ENCODE data around the gene ABHD1.
"Not testable (repeated sequence)": the region's sequence is repeated elsewhere in the genome, so short reads cannot be mapped to it uniquely, and the experiment has no call there.

ABHD1 gene

GRCh38 chr2:27096748-27097297 lies 26.8 kb upstream of the ABHD1 start:
- Histone ChIP-seq H3K4me1 (ENCODE audit: control insufficient read depth, insufficient read depth, low read length) (peaks cover 7% of the 10 kb centered on the region), H3K4me3 (ENCODE audit: low read depth, low read length) (no peak overlapping the region), H3K27me3 (ENCODE audit: control insufficient read depth, insufficient read depth, low read length) (no peaks in the 10 kb centered on the region), H3K27ac (ENCODE audit: low read depth, low read length) (no peak overlapping the region), H3K36me3 (ENCODE audit: control insufficient read depth, insufficient read depth, low read length) (no peaks in the 10 kb centered on the region), H3K9me3 (ENCODE audit: control insufficient read depth, insufficient read depth, low read depth, low read length) (no peaks in the 10 kb centered on the region), H3K9ac (ENCODE audit: low read length) (no peak overlapping the region)

GRCh38 chr2:27097341-27097740 lies 26.3 kb upstream of the ABHD1 start:
- peaks cover 7% of the 10 kb centered on the region for H3K4me1 ChIP-seq (ENCODE audit: control insufficient read depth, insufficient read depth, low read length)
- H3K27ac ChIP-seq (ENCODE audit: low read depth, low read length), result no peak overlapping the region
- H3K9me3 ChIP-seq (ENCODE audit: control insufficient read depth, insufficient read depth, low read depth, low read length), result no peaks in the 10 kb centered on the region
- no peak overlapping the region for H3K9ac ChIP-seq (ENCODE audit: low read length)
- H3K4me3 ChIP-seq (ENCODE audit: low read depth, low read length), result no peak overlapping the region
- H3K36me3 ChIP-seq (ENCODE audit: control insufficient read depth, insufficient read depth, low read length), result no peaks in the 10 kb centered on the region
- no peaks in the 10 kb centered on the region for H3K27me3 ChIP-seq (ENCODE audit: control insufficient read depth, insufficient read depth, low read length)

DNA sequence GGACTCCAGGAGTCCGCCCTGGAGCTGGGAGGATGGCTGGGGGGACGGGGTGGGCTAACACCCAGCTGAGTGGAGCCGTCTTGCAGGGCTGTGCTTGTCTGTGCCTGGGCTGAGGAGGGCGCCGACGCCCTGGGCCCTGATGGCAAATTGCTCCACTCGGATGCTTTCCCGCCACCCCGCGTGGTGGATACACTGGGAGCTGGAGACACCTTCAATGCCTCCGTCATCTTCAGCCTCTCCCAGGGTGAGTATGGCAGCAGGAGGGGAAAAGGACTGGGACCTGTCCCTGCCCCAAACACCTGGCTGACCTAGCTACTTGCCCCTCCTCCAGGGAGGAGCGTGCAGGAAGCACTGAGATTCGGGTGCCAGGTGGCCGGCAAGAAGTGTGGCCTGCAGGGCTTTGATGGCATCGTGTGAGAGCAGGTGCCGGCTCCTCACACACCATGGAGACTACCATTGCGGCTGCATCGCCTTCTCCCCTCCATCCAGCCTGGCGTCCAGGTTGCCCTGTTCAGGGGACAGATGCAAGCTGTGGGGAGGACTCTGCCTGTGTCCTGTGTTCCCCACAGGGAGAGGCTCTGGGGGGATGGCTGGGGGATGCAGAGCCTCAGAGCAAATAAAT lies 24.2 kb upstream of the ABHD1 start:
- H3K36me3 ChIP-seq (ENCODE audit: control insufficient read depth, insufficient read depth, low read length), result no peaks in the 10 kb centered on the region
- no peak overlapping the region for H3K9ac ChIP-seq (ENCODE audit: low read length)
- no peaks in the 10 kb centered on the region for H3K9me3 ChIP-seq (ENCODE audit: control insufficient read depth, insufficient read depth, low read depth, low read length)
- peaks cover 7% of the 10 kb centered on the region for H3K4me1 ChIP-seq (ENCODE audit: control insufficient read depth, insufficient read depth, low read length)
- no peaks in the 10 kb centered on the region for H3K27me3 ChIP-seq (ENCODE audit: control insufficient read depth, insufficient read depth, low read length)
- no peak overlapping the region for H3K4me3 ChIP-seq (ENCODE audit: low read depth, low read length)
- H3K27ac ChIP-seq (ENCODE audit: low read depth, low read length), result no peak overlapping the region

GRCh38 chr2:27100036-27100435 lies 23.6 kb upstream of the ABHD1 start:
- Histone ChIP-seq H3K27ac (ENCODE audit: low read depth, low read length) (no peak overlapping the region), H3K4me3 (ENCODE audit: low read depth, low read length) (no peak overlapping the region), H3K36me3 (ENCODE audit: control insufficient read depth, insufficient read depth, low read length) (no peaks in the 10 kb centered on the region), H3K27me3 (ENCODE audit: control insufficient read depth, insufficient read depth, low read length) (no peaks in the 10 kb centered on the region), H3K4me1 (ENCODE audit: control insufficient read depth, insufficient read depth, low read length) (peaks cover 7% of the 10 kb centered on the region), H3K9me3 (ENCODE audit: control insufficient read depth, insufficient read depth, low read depth, low read length) (no peaks in the 10 kb centered on the region), H3K9ac (ENCODE audit: low read length) (no peak overlapping the region)

- H3K27ac ChIP-seq (ENCODE audit: low read depth, low read length), result no peak overlapping the region
- no peaks in the 10 kb centered on the region for H3K9me3 ChIP-seq (ENCODE audit: control insufficient read depth, insufficient read depth, low read depth, low read length)
- no peak overlapping the region for H3K4me3 ChIP-seq (ENCODE audit: low read depth, low read length)
- no peak overlapping the region for H3K9ac ChIP-seq (ENCODE audit: low read length)
- no peaks in the 10 kb centered on the region for H3K27me3 ChIP-seq (ENCODE audit: control insufficient read depth, insufficient read depth, low read length)
- no peaks in the 10 kb centered on the region for H3K4me1 ChIP-seq (ENCODE audit: control insufficient read depth, insufficient read depth, low read length)
- H3K36me3 ChIP-seq (ENCODE audit: control insufficient read depth, insufficient read depth, low read length), result no peaks in the 10 kb centered on the region
Measured at GRCh38 chr2:27102329-27102728, 21.3 kb upstream of the ABHD1 start.

GRCh38 chr2:27105981-27106380 lies 17.6 kb upstream of the ABHD1 start:
- H3K9me3 ChIP-seq (ENCODE audit: control insufficient read depth, insufficient read depth, low read depth, low read length), result no peaks in the 10 kb centered on the region
- no peak overlapping the region for H3K4me3 ChIP-seq (ENCODE audit: low read depth, low read length)
- H3K27me3 ChIP-seq (ENCODE audit: control insufficient read depth, insufficient read depth, low read length), result no peaks in the 10 kb centered on the region
- no peak overlapping the region for H3K9ac ChIP-seq (ENCODE audit: low read length)
- no peak overlapping the region for H3K27ac ChIP-seq (ENCODE audit: low read depth, low read length)
- H3K4me1 ChIP-seq (ENCODE audit: control insufficient read depth, insufficient read depth, low read length), result no peaks in the 10 kb centered on the region
- H3K36me3 ChIP-seq (ENCODE audit: control insufficient read depth, insufficient read depth, low read length), result no peaks in the 10 kb centered on the region

GRCh38 chr2:27108221-27108620 lies 15.4 kb upstream of the ABHD1 start:
- Histone ChIP-seq H3K4me1 (ENCODE audit: control insufficient read depth, insufficient read depth, low read length) (no peaks in the 10 kb centered on the region), H3K27ac (ENCODE audit: low read depth, low read length) (no peak overlapping the region), H3K9ac (ENCODE audit: low read length) (no peak overlapping the region), H3K27me3 (ENCODE audit: control insufficient read depth, insufficient read depth, low read length) (no peaks in the 10 kb centered on the region), H3K4me3 (ENCODE audit: low read depth, low read length) (no peak overlapping the region), H3K36me3 (ENCODE audit: control insufficient read depth, insufficient read depth, low read length) (no peaks in the 10 kb centered on the region), H3K9me3 (ENCODE audit: control insufficient read depth, insufficient read depth, low read depth, low read length) (no peaks in the 10 kb centered on the region)

GRCh38 chr2:27109083-27109482 lies 14.5 kb upstream of the ABHD1 start:
- H3K4me3 ChIP-seq (ENCODE audit: low read depth, low read length), result no peak overlapping the region
- H3K27me3 ChIP-seq (ENCODE audit: control insufficient read depth, insufficient read depth, low read length), result no peaks in the 10 kb centered on the region
- H3K4me1 ChIP-seq (ENCODE audit: control insufficient read depth, insufficient read depth, low read length), result no peaks in the 10 kb centered on the region
- no peak overlapping the region for H3K9ac ChIP-seq (ENCODE audit: low read length)
- H3K27ac ChIP-seq (ENCODE audit: low read depth, low read length), result no peak overlapping the region
- no peaks in the 10 kb centered on the region for H3K36me3 ChIP-seq (ENCODE audit: control insufficient read depth, insufficient read depth, low read length)
- no peaks in the 10 kb centered on the region for H3K9me3 ChIP-seq (ENCODE audit: control insufficient read depth, insufficient read depth, low read depth, low read length)

DNA sequence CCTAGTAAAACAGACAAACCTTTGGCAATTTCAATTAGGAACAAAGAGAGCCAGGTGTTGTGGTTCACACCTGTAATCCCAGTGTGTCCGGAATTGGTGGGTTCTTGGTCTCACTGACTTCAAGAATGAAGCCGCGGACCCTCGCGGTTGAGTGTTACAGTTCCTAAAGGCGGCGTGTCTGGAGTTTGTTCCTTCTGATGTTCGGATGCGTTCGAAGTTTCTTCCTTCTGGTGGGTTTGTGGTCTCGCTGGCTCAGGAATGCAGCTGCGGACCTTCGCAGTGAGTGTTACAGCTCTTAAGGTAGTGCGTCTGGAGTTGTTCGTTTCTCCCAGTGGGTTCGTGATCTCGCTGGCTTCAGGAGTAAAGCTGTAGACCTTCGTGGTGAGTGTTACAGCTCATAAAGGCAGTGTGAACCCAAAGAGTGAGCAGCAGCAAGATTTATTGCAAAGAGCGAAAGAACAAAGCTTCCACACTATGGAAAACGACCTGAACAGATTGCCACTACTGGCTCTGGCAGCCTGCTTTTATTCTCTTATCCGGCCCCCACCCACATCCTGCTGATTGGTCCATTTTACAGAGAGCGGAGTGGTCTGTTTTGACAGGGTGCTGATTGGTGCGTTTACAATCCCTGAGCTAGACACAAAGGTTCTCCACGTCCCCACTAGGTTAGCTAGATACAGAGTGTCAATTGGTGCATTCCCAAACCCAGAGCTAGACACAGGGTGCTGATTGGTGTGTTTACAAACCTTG lies 12.8 kb upstream of the ABHD1 start:
- H3K9ac ChIP-seq (ENCODE audit: low read length); H3K27me3 ChIP-seq (ENCODE audit: control insufficient read depth, insufficient read depth, low read length); H3K4me3 ChIP-seq (ENCODE audit: low read depth, low read length); H3K36me3 ChIP-seq (ENCODE audit: control insufficient read depth, insufficient read depth, low read length); H3K27ac ChIP-seq (ENCODE audit: low read depth, low read length); H3K4me1 ChIP-seq (ENCODE audit: control insufficient read depth, insufficient read depth, low read length); H3K9me3 ChIP-seq (ENCODE audit: control insufficient read depth, insufficient read depth, low read depth, low read length): not testable (repeated sequence)

DNA sequence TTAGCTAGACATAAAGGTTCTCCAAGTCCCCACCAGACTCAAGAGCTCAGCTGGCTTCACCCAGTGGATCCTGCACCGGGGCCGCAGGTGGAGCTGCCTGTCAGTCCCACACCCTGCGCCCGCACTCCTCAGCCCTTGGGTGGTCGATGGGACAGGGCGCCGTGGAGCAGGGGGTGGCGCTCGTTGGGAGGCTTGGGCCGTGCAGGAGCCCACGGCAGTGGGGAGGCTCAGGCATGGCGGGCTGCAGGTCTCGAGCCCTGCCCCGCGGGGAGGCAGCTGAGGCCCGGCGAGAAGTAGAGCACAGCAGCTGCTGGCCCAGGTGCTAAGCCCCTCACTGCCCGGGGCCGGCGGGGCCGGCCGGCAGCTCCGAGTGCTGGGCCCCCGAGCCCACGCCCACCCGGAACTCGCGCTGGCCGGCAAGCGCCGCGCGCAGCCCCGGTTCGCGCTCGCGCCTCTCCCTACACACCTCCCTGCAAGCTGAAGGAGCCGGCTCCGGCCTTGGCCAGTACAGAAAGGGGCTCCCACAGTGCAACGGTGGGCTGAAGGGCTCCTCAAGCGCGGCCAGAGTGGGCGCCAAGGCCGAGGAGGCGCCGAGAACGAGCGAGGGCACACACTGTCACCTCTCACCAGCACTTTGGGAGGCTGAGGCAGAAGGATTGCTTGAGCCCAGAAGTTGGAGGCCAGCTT lies 12.1 kb upstream of the ABHD1 start:
- H3K27ac ChIP-seq (ENCODE audit: low read depth, low read length); H3K36me3 ChIP-seq (ENCODE audit: control insufficient read depth, insufficient read depth, low read length); H3K4me3 ChIP-seq (ENCODE audit: low read depth, low read length); H3K27me3 ChIP-seq (ENCODE audit: control insufficient read depth, insufficient read depth, low read length); H3K9me3 ChIP-seq (ENCODE audit: control insufficient read depth, insufficient read depth, low read depth, low read length); H3K9ac ChIP-seq (ENCODE audit: low read length); H3K4me1 ChIP-seq (ENCODE audit: control insufficient read depth, insufficient read depth, low read length): not testable (repeated sequence)

- Histone ChIP-seq H3K27me3 (ENCODE audit: control insufficient read depth, insufficient read depth, low read length) (peaks cover 38% of the 10 kb centered on the region), H3K4me3 (ENCODE audit: low read depth, low read length) (no peak overlapping the region), H3K4me1 (ENCODE audit: control insufficient read depth, insufficient read depth, low read length) (peaks cover 8% of the 10 kb centered on the region), H3K9ac (ENCODE audit: low read length) (no peak overlapping the region), H3K9me3 (ENCODE audit: control insufficient read depth, insufficient read depth, low read depth, low read length) (no peaks in the 10 kb centered on the region), H3K27ac (ENCODE audit: low read depth, low read length) (no peak overlapping the region), H3K36me3 (ENCODE audit: control insufficient read depth, insufficient read depth, low read length) (no peaks in the 10 kb centered on the region)
Measured at GRCh38 chr2:27115519-27115918, 8.1 kb upstream of the ABHD1 start.
